K562 (cell line): ENCODE data around the gene NUPR1. TPM values are rescaled to one million over a fixed set of nuclear protein-coding genes. Genes with fewer than 3 reads are reported as not detected.

ENCODE experiments used
- ATAC-seq: fragments of 200-7000 bp; cut with Tn5 transposase; 3 replicates; pipeline ENCODE4 v1.9.1; 2020; ENCODE audit warnings: moderate library complexity
- BruUV-seq: library from RNA; stranded (reverse); fragments of 400-500 nt; replicated peaks from 2 replicates; lab custom pipeline; 2021; lab: Mats Ljungman, UMichigan
- CTCF ChIA-PET: fragments of 300-600 bp; formaldehyde crosslinking; extraction: SDS; loops from one replicate; lab custom pipeline; 2021; ENCODE audit warnings: low intra/inter-chr PET ratio; lab: Yijun Ruan, JAX
- POLR2A ChIA-PET: fragments of 300-600, 350-650 bp; sonication (Branson Sonifier 250); formaldehyde crosslinking; extraction: SDS; loops from one replicate; lab custom pipeline; 2021; ENCODE audit warnings: antibody characterized with exemption, inconsistent platforms; lab: Yijun Ruan, JAX
- DNase-seq, 4 experiments: peaks; one replicate each; pipeline versions ENCODE4 v3.0.0 to v3.0.0-alpha.2; 2011 to 2018; ENCODE audit warnings: low spot score in 3 of 4, mixed read lengths in 3 of 4; ENCODE audit errors: extremely low read depth in 1 of 4
- FAIRE-seq: peaks from 2 replicates; lab custom pipeline; 2011; peaks lifted over from hg19 to GRCh38; lab: Jason Lieb, UNC
- H2AFZ ChIP-seq: 2 replicates; pipeline ENCODE4 v1.6.0; 2011; ENCODE audit warnings: low read depth, low read length, control low read depth, inconsistent platforms
- H3K27ac ChIP-seq: fragments of 200-600 bp; 3 replicates; pipeline ENCODE4 v1.8.0; 2011; ENCODE audit warnings: low read depth, mild to moderate bottlenecking, control low read depth, inconsistent platforms, low read length, moderate library complexity, mixed read lengths; ENCODE audit errors: extremely low read depth
- H3K27me3 ChIP-seq, 2 experiments: fragments of 300-600 bp in 1 of 2; 2 replicates in 1 of 2; 3 replicates in 1 of 2; pipeline versions ENCODE4 v1.6.0 to v1.8.0; 2011; ENCODE audit warnings: inconsistent platforms in 2 of 2, low read length in 2 of 2, mild to moderate bottlenecking in 1 of 2, mixed read lengths in 1 of 2, moderate library complexity in 1 of 2; ENCODE audit not compliant: control insufficient read depth in 2 of 2, insufficient read depth in 2 of 2
- H3K36me3 ChIP-seq: fragments of 300-600 bp; 3 replicates; pipeline ENCODE4 v1.8.0; 2011; ENCODE audit warnings: mild to moderate bottlenecking, low read length, inconsistent platforms; ENCODE audit not compliant: control insufficient read depth, insufficient read depth
- H3K4me1 ChIP-seq, 2 experiments: fragments of 200-600 bp in 1 of 2; replicated peaks in 1 of 2; 2 replicates in 1 of 2; 3 replicates in 1 of 2; pipeline versions ENCODE4 v1.5.1 to v1.8.0; 2011; ENCODE audit warnings: inconsistent platforms in 2 of 2, low read length in 2 of 2, mild to moderate bottlenecking in 1 of 2, mixed read lengths in 1 of 2, moderate library complexity in 1 of 2; ENCODE audit not compliant: control insufficient read depth in 2 of 2, insufficient read depth in 2 of 2
- H3K4me2 ChIP-seq: 2 replicates; pipeline ENCODE4 v1.6.1; 2011; ENCODE audit warnings: low read length, control low read depth, inconsistent platforms, mixed read lengths; ENCODE audit not compliant: insufficient read depth
- H3K4me3 ChIP-seq: fragments of 200-600 bp; sonication (generic), shearing (Covaris generic); 2 replicates; pipeline ENCODE4 v1.5.1; 2016; ENCODE audit warnings: control low read depth, inconsistent platforms
- H3K79me2 ChIP-seq: fragments of 200-600 bp; 3 replicates; pipeline ENCODE4 v1.8.0; 2011; ENCODE audit warnings: low read length, inconsistent platforms; ENCODE audit not compliant: control insufficient read depth, insufficient read depth
- H3K9ac ChIP-seq, 2 experiments: 2 replicates each; pipeline versions ENCODE4 v1.6.0 to v1.6.1; 2011; ENCODE audit warnings: low read depth in 2 of 2, low read length in 2 of 2, control low read depth in 1 of 2, inconsistent platforms in 1 of 2, mild to moderate bottlenecking in 1 of 2, mixed read lengths in 1 of 2; ENCODE audit not compliant: insufficient read depth in 1 of 2
- H3K9me1 ChIP-seq: one replicate; pipeline ENCODE4 v1.6.0; 2011; ENCODE audit warnings: inconsistent platforms, mild to moderate bottlenecking, low read length, moderate library complexity; ENCODE audit not compliant: control insufficient read depth, insufficient read depth
- H3K9me3 ChIP-seq: replicated peaks from 2 replicates; pipeline ENCODE4 v1.5.1; 2011; ENCODE audit warnings: low read depth, low read length, inconsistent platforms; ENCODE audit not compliant: control insufficient read depth, insufficient read depth
- H4K20me1 ChIP-seq: replicated peaks from 2 replicates; pipeline ENCODE4 v1.6.1; 2011; ENCODE audit warnings: low read length, inconsistent platforms, mixed read lengths; ENCODE audit not compliant: control insufficient read depth, insufficient read depth
- ARID2 ChIP-seq: fragments of 450-650 bp; IDR thresholded peaks from 2 replicates; pipeline ENCODE4 v1.6.1; 2017; ENCODE audit warnings: antibody characterized with exemption, mild to moderate bottlenecking
- CREM ChIP-seq: IDR thresholded peaks from 2 replicates; pipeline ENCODE4 v1.6.1; 2014; ENCODE audit warnings: antibody characterized with exemption, low read depth
- ELF2 ChIP-seq: fragments of 250-450 bp; sonication (Bioruptor Pico); IDR thresholded peaks from 2 replicates; pipeline ENCODE4 v1.5.0; 2021; ENCODE audit warnings: mild to moderate bottlenecking
- HLTF ChIP-seq: fragments of 450-650 bp; IDR thresholded peaks from 2 replicates; pipeline ENCODE4 v1.6.1; 2016
- MXI1 ChIP-seq: IDR thresholded peaks from 2 replicates; pipeline ENCODE4 v1.6.1; 2011; ENCODE audit warnings: low read depth, mild to moderate bottlenecking, improper control_type of control experiment, low read length
- POLR2B ChIP-seq: fragments of 450-650 bp; IDR thresholded peaks from 2 replicates; pipeline ENCODE4 v1.6.1; 2018; ENCODE audit warnings: low read depth; ENCODE audit not compliant: partially characterized antibody
- PRMT5 ChIP-seq: sonication (generic); formaldehyde crosslinking; IDR thresholded peaks from 2 replicates; pipeline ENCODE4 v1.5.0; 2020; ENCODE audit warnings: missing genetic modification reagents
- SRSF7 ChIP-seq: fragments of 200-400 bp; formaldehyde crosslinking; optimal IDR thresholded peaks from 2 replicates; pipeline ENCODE3; 2017; ENCODE audit warnings: mild to moderate bottlenecking, low read depth, low read length
- ZFPM2 ChIP-seq: fragments of 250-450 bp; sonication (Bioruptor Pico); IDR thresholded peaks from 2 replicates; pipeline ENCODE4 v1.5.1; 2022; ENCODE audit warnings: mild to moderate bottlenecking
- ZNF766 ChIP-seq: fragments of 200-800 bp; sonication (Bioruptor generic); conservative IDR thresholded peaks from 2 replicates; pipeline ENCODE4 v1.6.1; 2016; ENCODE audit warnings: missing genetic modification characterization, missing compliant biosample characterization
- WGBS: fragments of 100-300 bp; shearing (Covaris generic); methylation state at CpG from one replicate; pipeline ENCODE4 v1.1.6; 2016; ENCODE audit warnings: low coverage, mixed read lengths; ENCODE audit not compliant: insufficient coverage; ENCODE audit errors: missing lambda C conversion rate; 5-methylcytosine and 5-hydroxymethylcytosine counted together
- in situ Hi-C: fragments of 300-500 bp; cut with MboI; formaldehyde crosslinking; loops from 4 replicates; pipeline ENCODE4 v1.15.0; 2018; ENCODE audit warnings: inconsistent platforms, mixed read lengths
- intact Hi-C: fragments of 100-400 bp; cut with micrococcal nuclease; formaldehyde crosslinking; loops from 2 replicates; pipeline ENCODE4 v1.14.2; 2022
- polyA plus RNA-seq, 8 experiments: library from polyadenylated mRNA; depleted of rRNA in 4 of 8; stranded (reverse) in 5 of 8; unstranded in 3 of 8; fragments of >200 nt; fragmentation: Nextera tagmentation in 2 of 8; fragmentation: Illumina TruSeq in 1 of 8; extraction: Ambion mirVana in 2 of 8; extraction: Trizol in 1 of 8; gene quantifications; 2 replicates each; pipeline versions ENCODE4 v1.2.1 to v1.2.3, GENCODE V29; 2011 to 2014; ENCODE audit warnings: inconsistent platforms in 1 of 8, missing spikeins in 1 of 8
- total RNA-seq, 7 experiments: library from RNA; depleted of rRNA in 6 of 7; stranded (reverse); fragments of >200 nt in 6 of 7; fragmentation: Illumina TruSeq in 2 of 7; extraction: Trizol in 2 of 7; gene quantifications; 2 replicates each; pipeline versions ENCODE4 v1.2.1 to v1.2.3, GENCODE V29; 2011 to 2021; ENCODE audit warnings: low replicate concordance in 1 of 7
- TF ChIP-seq, protein P1 (sequence below): fragments of 250-450 bp; sonication (Bioruptor Pico); IDR thresholded peaks from 2 replicates; pipeline ENCODE4 v1.9.0; 2021; ENCODE audit warnings: mild to moderate bottlenecking, inconsistent platforms

The NUPR1 gene
- total and polyA plus RNA-seq, 9 of the 15 experiments (the other 6 are each of a cell fraction or from before 2014, with no cell fraction given) = 0.07 to 1.5 (median 0.27) TPM

DNA sequence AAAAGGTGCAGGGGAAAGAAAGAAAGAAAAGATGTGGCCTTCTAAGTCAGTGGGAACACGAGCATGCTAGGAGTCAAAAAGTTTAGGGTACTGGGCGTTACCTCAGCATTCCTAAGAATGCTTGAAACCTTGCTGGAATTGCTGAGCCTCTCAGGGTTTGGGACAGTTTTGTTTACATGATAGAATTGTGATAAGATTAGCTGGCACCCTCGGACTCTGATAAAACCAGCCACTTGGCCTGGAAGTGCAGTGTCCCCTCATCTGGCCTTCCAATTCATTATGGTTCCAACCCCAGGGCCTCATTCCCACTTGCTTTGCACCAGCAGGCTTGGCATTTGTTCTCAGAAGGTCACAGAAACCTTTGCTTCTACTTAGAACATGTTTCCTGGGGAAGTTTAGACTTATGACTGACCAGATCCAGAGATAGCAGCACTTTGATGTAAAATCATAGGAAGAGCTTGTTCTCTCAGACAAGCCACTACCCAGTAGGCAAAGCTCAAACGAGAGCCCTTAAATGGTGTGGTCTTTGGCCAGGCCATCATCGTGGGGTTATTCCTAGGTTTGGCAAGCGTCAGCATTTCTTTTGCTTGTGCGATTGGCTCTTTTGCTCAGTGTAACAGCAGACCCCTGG is 22.9 kb upstream of the NUPR1 start:
- CTCF ChIA-PET = no interaction called here

More for the DNA sequence above, 22.9 kb upstream of the NUPR1 start:
- Histone ChIP-seq H3K79me2 (no peaks in the 10 kb centered on the region; the same call in none of the 3 replicates), H3K27me3 (no peaks in the 10 kb centered on the region), H3K4me1 (peaks cover 0 to 9% of the 10 kb centered on the region in 2 experiments; a peak in 4 of 5 replicates), H3K4me3 (no peak overlapping the region), H4K20me1 (no peaks in the 10 kb centered on the region), H3K9me1 (no peaks in the 10 kb centered on the region), H3K9ac (no peak overlapping the region), H3K9me3 (no peaks in the 10 kb centered on the region), H2AFZ (no peak overlapping the region), H3K27ac (no peak overlapping the region), H3K4me2 (no peak overlapping the region; the same call in 1 of the 2 replicates), H3K36me3 (peaks cover 23% of the 10 kb centered on the region; the same call in 1 of the 3 replicates)
- WGBS = 36% methylated on average over 7 of the region's 7 CpGs
- intact Hi-C loops (no loop called here), in situ Hi-C loops (no loop called here)
- POLR2A ChIA-PET = no interaction called here
- no peak for DNase-seq
- no TSS peak for BruUV-seq
- FAIRE-seq = no peak
- no peak; the same call in 1 of the 3 replicates for ATAC-seq
- TF ChIP-seq CREM (no peak), MXI1 (no peak), ELF2 (no peak), SRSF7 (no peak), ARID2 (no peak), ZNF766 (CRISPR knock-in tag) (no peak), HLTF (no peak), POLR2B (no peak), PRMT5 (CRISPR knock-in tag) (no peak), ZFPM2 (no peak)
- TF ChIP-seq, protein P1, sequence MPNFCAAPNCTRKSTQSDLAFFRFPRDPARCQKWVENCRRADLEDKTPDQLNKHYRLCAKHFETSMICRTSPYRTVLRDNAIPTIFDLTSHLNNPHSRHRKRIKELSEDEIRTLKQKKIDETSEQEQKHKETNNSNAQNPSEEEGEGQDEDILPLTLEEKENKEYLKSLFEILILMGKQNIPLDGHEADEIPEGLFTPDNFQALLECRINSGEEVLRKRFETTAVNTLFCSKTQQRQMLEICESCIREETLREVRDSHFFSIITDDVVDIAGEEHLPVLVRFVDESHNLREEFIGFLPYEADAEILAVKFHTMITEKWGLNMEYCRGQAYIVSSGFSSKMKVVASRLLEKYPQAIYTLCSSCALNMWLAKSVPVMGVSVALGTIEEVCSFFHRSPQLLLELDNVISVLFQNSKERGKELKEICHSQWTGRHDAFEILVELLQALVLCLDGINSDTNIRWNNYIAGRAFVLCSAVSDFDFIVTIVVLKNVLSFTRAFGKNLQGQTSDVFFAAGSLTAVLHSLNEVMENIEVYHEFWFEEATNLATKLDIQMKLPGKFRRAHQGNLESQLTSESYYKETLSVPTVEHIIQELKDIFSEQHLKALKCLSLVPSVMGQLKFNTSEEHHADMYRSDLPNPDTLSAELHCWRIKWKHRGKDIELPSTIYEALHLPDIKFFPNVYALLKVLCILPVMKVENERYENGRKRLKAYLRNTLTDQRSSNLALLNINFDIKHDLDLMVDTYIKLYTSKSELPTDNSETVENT (CRISPR knock-in tag) = no peak
